GM12875 (cell line): Measurements from ENCODE around the gene ZNF81.
"Not testable (repeated sequence)": the region's sequence is repeated elsewhere in the genome, so short reads cannot be mapped to it uniquely, and the experiment has no call there.

Source experiments
- H3K4me3 ChIP-seq: one replicate; pipeline ENCODE4 v1.5.1; 2011; ENCODE audit warnings: low read depth, low read length, control low read depth
- CTCF ChIP-seq: IDR thresholded peaks from 2 replicates; pipeline ENCODE4 v1.5.1; 2011; ENCODE audit warnings: low read depth, mild to moderate bottlenecking, control low read depth, inconsistent platforms, low read length, moderate library complexity, borderline replicate concordance; ENCODE audit not compliant: insufficient read depth

ZNF81 gene

GRCh38 chrX:47898024-47898423 is 61.3 kb downstream of the ZNF81 start:
- no peak for TF ChIP-seq CTCF
- H3K4me3 ChIP-seq, result no peak overlapping the region

GRCh38 chrX:47900833-47901232 is 64.1 kb downstream of the ZNF81 start:
- TF ChIP-seq CTCF, result no peak
- H3K4me3 ChIP-seq, result no peak overlapping the region

- no peak for TF ChIP-seq CTCF
- no peak overlapping the region for H3K4me3 ChIP-seq
Observed at GRCh38 chrX:47902161-47902560, 65.5 kb downstream of the ZNF81 start.

GRCh38 chrX:47915886-47916493 is 79.3 kb downstream of the ZNF81 start:
- no peak for TF ChIP-seq CTCF

GRCh38 chrX:47918274-47918673 is 81.6 kb downstream of the ZNF81 start:
- TF ChIP-seq CTCF, result no peak

More at GRCh38 chrX:47915886-47916493, 79.3 kb downstream of the ZNF81 start:
- no peak overlapping the region for H3K4me3 ChIP-seq

GRCh38 chrX:47927212-47927611 is 90.5 kb downstream of the ZNF81 start:
- TF ChIP-seq CTCF, result no peak
- no peak overlapping the region for H3K4me3 ChIP-seq

More at GRCh38 chrX:47918274-47918673, 81.6 kb downstream of the ZNF81 start:
- H3K4me3 ChIP-seq, result no peak overlapping the region

GRCh38 chrX:47931970-47932369 is 95.3 kb downstream of the ZNF81 start:
- H3K4me3 ChIP-seq, result not testable (repeated sequence)
